Measurements from ENCODE around the gene PLD3. TPM values are rescaled to one million over a fixed set of nuclear protein-coding genes. Genes with fewer than 3 reads are reported as not detected.

The PLD3 gene, protein sequence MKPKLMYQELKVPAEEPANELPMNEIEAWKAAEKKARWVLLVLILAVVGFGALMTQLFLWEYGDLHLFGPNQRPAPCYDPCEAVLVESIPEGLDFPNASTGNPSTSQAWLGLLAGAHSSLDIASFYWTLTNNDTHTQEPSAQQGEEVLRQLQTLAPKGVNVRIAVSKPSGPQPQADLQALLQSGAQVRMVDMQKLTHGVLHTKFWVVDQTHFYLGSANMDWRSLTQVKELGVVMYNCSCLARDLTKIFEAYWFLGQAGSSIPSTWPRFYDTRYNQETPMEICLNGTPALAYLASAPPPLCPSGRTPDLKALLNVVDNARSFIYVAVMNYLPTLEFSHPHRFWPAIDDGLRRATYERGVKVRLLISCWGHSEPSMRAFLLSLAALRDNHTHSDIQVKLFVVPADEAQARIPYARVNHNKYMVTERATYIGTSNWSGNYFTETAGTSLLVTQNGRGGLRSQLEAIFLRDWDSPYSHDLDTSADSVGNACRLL
- total RNA-seq (100 to 1,000 TPM; 197 to 235 (median 223) TPM), polyA plus RNA-seq (180 TPM)
- long read RNA-seq, donor 1, transcript PLD3-205 (12 exons, 1,966 nt) = minor isoform, 11 of 355 reads
- long read RNA-seq, donor 1, transcript PLD3-213 (3 exons, 750 nt) = minor isoform, 8 of 355 reads
- long read RNA-seq, donor 1, transcript PLD3-207 (13 exons, 2,140 nt) = major isoform, 45 of 355 reads
- long read RNA-seq, donor 1, partial matches to known transcripts = 100 of 355 reads
- long read RNA-seq, donor 1, other reads (novel, unspliced or antisense) = 188 of 355 reads
- long read RNA-seq, donor 2, transcript PLD3-213 (3 exons, 750 nt) = minor isoform, 5 of 183 reads
- long read RNA-seq, donor 2, transcript PLD3-207 (13 exons, 2,140 nt) = major isoform, 16 of 183 reads
- long read RNA-seq, donor 2, partial matches to known transcripts = 68 of 183 reads
- long read RNA-seq, donor 2, other reads (novel, unspliced or antisense) = 89 of 183 reads
- long read RNA-seq, donor 3, transcript PLD3-213 (3 exons, 750 nt) = minor isoform, 9 of 504 reads
- long read RNA-seq, donor 3, transcript PLD3-207 (13 exons, 2,140 nt) = major isoform, 56 of 504 reads
- long read RNA-seq, donor 3, partial matches to known transcripts = 137 of 504 reads
- long read RNA-seq, donor 3, other reads (novel, unspliced or antisense) = 294 of 504 reads
- long read RNA-seq, donor 4, transcript PLD3-207 (13 exons, 2,140 nt) = major isoform, 28 of 260 reads
- long read RNA-seq, donor 4, partial matches to known transcripts = 101 of 260 reads
- long read RNA-seq, donor 4, other reads (novel, unspliced or antisense) = 124 of 260 reads

DNA sequence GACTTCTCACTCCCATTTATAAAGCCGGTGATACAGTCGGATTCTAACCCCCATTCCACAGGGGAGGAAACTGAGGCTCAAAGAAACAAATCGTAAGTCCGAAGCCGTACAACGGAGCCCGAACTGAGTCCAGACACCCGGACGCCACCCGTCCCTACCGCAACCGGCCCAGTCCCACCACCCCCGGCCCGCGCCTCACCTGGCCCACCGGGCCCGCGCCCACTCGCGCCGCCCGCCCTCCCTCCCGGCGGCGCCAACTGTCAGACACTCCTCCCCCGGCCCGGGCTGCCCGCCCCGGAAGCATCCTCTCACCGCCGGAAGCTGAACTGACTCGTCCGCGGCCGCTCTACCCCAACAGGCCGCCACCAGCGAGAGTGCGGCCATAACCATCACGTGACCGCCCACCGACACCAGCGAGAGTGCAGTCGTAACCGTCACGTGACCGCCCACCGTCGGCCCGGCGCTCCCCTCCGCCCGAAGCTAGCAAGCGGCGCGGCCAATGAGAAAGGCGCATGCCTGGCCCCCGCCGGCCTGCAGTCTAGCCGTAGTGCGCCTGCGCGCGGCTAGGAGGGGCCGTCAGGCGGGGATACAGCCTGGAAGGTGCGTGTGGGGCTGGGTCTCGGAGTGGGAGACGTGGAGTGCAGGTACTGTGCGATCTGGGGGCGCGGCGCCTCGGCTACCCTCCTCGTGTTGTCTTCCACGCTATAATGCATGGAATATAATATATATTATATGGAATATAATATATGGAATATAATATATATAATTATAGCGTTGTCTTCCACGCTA is at the start of gene PLD3, which contains the start of gene C19orf47:
Gene PLD3 (plus strand): TSS at position 571 of the 789 bp plus-strand sequence. CDS start 17,789 bp downstream, outside the sequence.
Gene C19orf47 (minus strand): TSS at position 273 of the 789 bp plus-strand sequence. CDS start 6,540 bp downstream, outside the sequence.
- peak within 1 kb of the TSS; percentile 69 for H3K27ac ChIP-seq (ENCODE audit: low read length)
- DNase-seq (peak; percentile 99 to 100 (median 100)), ATAC-seq (peak; percentile 98 to 99)
- no peaks in the 10 kb centered on the region for H3K27me3 ChIP-seq (ENCODE audit: control insufficient read depth, insufficient read depth)
- under 1% methylated on average over 77 of the region's 77 CpGs for whole genome bisulfite sequencing
- H3K4me3 ChIP-seq (ENCODE audit: low read length) = peak within 1 kb of the TSS; percentile 84
- no peaks in the 10 kb centered on the region for H3K9me3 ChIP-seq (ENCODE audit: control insufficient read depth, low read length)
- intact Hi-C loops (cut with DNase I) = loop anchor here in 1 of 4 donors (10.0 kb wide), 1 partner anchor 96 kb away; the partner anchor contains the start of gene SERTAD3
- peaks cover 3% of the 10 kb centered on the region for H3K4me1 ChIP-seq (ENCODE audit: control insufficient read depth, insufficient read depth, low read length)

DNA sequence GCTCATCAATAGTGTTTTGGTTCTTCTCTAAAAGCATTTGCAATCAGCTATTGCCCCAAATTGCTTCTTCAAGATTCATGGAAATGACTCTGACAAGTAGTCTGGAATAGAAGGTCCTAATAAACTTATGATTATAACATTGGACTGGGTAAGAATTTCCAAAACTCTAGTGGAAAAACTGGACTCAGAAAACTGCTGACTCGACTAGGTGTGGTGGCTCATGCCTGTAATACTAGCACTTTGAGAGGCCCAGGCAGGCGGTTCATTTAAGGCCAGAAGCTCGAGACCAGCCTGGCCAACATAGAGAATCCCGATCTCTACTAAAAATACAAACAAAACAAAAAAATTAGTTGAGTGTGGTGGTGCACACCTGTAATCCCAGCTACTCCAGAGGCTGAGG is 47.8 kb upstream of the PLD3 start:
- no peaks in the 10 kb centered on the region for H3K9me3 ChIP-seq (ENCODE audit: control insufficient read depth, low read length)
- intact Hi-C loops (cut with DNase I) = loop anchor here in 3 of 4 donors (10.0 kb wide), 4 partner anchors 156 to 334 kb away; no protein-coding TSS in a partner anchor

DNA sequence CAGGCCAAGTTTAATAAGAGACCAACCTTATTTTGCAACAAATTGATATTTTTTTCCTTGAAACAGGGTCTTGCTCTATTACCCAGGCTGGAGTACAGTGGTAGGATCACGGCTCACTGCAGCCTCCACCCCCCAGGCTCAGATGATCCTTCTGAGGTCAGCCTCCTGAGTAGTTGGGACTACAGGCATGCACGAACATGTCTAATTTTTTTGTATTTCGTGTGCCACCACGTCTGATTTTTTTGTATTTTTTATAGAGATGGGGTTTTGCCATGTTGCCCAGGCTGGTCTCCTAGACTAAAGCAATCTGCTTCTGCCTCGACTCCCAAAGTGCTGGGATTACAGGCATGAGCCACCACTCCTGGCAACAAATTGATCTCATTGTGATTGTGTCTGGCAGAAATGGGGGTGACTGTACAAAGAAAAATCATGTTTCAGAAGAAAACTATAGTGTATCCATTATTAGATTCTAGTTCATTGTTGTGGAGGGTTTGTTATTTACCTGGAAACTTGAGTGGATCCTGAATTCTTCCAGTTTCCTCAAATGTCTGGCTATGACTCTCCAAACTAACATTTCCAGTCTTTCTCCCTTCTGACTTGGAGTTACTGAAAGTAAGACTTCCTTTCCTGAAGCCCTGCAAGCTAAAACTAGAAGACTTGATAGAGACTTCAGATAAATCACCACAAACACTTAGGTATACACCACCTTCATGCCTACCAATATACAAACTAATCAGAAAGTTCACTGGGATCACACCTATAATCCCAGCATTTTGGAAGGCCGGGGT is 46.1 kb upstream of the PLD3 start:
- Histone ChIP-seq H3K4me3 (ENCODE audit: low read length) (no peak overlapping the region), H3K4me1 (ENCODE audit: control insufficient read depth, insufficient read depth, low read length) (no peaks in the 10 kb centered on the region), H3K27me3 (ENCODE audit: control insufficient read depth, insufficient read depth) (no peaks in the 10 kb centered on the region), H3K27ac (ENCODE audit: low read length) (no peak overlapping the region), H3K9me3 (ENCODE audit: control insufficient read depth, low read length) (no peaks in the 10 kb centered on the region)
- intact Hi-C loops (cut with DNase I) = loop anchor here in 3 of 4 donors (10.0 kb wide), 4 partner anchors 158 to 332 kb away; no protein-coding TSS in a partner anchor
- DNase-seq = no peak
- 89% methylated on average over 6 of the region's 6 CpGs for WGBS
- no peak for ATAC-seq

More for the DNA sequence above, 47.8 kb upstream of the PLD3 start:
- Histone ChIP-seq H3K4me1 (ENCODE audit: control insufficient read depth, insufficient read depth, low read length) (no peaks in the 10 kb centered on the region), H3K27me3 (ENCODE audit: control insufficient read depth, insufficient read depth) (no peaks in the 10 kb centered on the region), H3K27ac (ENCODE audit: low read length) (no peak overlapping the region), H3K4me3 (ENCODE audit: low read length) (no peak overlapping the region)
- ATAC-seq (no peak), DNase-seq (no peak)
- WGBS = 93% methylated on average over 4 of the region's 4 CpGs

DNA sequence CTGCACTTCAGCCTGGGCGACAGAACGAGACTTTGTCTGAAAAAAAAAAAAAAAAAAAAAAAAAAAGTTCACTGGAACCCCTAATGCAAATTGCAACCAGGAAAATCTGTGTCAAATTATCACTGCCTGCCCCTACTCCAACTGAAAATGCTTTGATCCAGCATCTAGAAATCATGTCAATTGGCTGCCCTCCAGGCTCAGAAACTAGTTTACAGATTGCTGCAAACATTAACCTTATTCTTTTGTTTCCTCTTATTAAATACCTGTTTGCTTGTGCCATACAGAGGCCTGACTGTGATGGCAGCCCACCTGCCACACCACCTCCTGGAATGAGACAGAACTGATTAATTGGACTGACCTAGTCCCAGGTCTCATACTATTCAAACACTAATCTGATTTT is 44.7 kb upstream of the PLD3 start:
- no peaks in the 10 kb centered on the region for H3K9me3 ChIP-seq (ENCODE audit: control insufficient read depth, low read length)
- no peaks in the 10 kb centered on the region for H3K4me1 ChIP-seq (ENCODE audit: control insufficient read depth, insufficient read depth, low read length)
- WGBS = 84% methylated on average over 2 of the region's 2 CpGs
- no peak overlapping the region for H3K4me3 ChIP-seq (ENCODE audit: low read length)
- H3K27me3 ChIP-seq (ENCODE audit: control insufficient read depth, insufficient read depth) = no peaks in the 10 kb centered on the region
- intact Hi-C loops (cut with DNase I) = loop anchor here in 3 of 4 donors (2.0 to 10.0 kb wide), 5 partner anchors 159 to 331 kb away; no protein-coding TSS in a partner anchor
- no peak for ATAC-seq
- no peak overlapping the region for H3K27ac ChIP-seq (ENCODE audit: low read length)
- no peak for DNase-seq

DNA sequence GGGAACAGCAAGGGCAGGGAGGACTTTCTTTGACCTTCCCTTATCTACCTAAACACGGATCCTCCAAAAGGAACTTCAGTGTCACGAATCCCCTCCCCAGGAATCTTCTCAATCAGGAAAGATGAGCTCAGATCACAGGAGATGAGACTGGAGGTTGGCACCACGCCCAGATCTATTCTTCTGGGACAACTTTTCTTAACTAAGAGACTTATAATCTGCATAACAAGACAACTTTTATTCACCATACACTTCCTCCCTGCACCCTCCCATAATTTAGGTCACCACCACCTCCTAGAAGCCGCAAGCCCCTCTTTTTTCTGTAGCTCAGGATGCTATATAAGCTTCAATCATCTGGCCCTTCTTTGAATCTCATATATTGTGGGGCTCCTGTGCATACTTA is 44.2 kb upstream of the PLD3 start:
- DNase-seq (no peak), ATAC-seq (no peak)
- Histone ChIP-seq H3K4me3 (ENCODE audit: low read length) (no peak overlapping the region), H3K27ac (ENCODE audit: low read length) (no peak overlapping the region), H3K9me3 (ENCODE audit: control insufficient read depth, low read length) (no peaks in the 10 kb centered on the region), H3K27me3 (ENCODE audit: control insufficient read depth, insufficient read depth) (no peaks in the 10 kb centered on the region), H3K4me1 (ENCODE audit: control insufficient read depth, insufficient read depth, low read length) (no peaks in the 10 kb centered on the region)
- WGBS = 49% methylated on average over 4 of the region's 4 CpGs
- intact Hi-C loops (cut with DNase I) = loop anchor here in 3 of 4 donors (2.0 to 10.0 kb wide), 5 partner anchors 160 to 330 kb away; no protein-coding TSS in a partner anchor

DNA sequence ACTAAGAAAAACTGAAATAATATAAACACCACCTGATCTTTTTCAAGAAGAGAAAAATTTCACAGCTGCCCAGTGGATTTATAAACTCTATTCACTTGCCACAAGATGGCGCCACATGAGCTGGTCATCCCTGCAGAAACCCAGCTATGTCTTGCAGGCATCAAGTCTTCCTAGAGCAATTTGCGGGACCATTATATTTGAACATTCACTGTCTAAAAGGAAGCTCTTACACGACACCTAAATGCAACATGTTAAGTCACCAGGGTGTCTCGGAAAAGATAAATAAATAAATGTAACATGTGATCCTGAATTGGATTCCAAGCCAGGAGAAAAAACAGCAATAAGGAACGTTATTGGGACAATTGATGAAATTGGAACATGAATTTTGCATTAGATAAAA is 43.1 kb upstream of the PLD3 start:
- ATAC-seq (peak; percentile 68 to 77), DNase-seq (peak; percentile 77 to 85 (median 81))
- intact Hi-C loops (cut with DNase I) = loop anchor here in 3 of 4 donors (2.0 to 10.0 kb wide), 6 partner anchors 161 to 329 kb away; no protein-coding TSS in a partner anchor
- no peak overlapping the region for H3K4me3 ChIP-seq (ENCODE audit: low read length)
- no peaks in the 10 kb centered on the region for H3K4me1 ChIP-seq (ENCODE audit: control insufficient read depth, insufficient read depth, low read length)
- 8% methylated on average over 5 of the region's 5 CpGs for WGBS
- no peak overlapping the region for H3K27ac ChIP-seq (ENCODE audit: low read length)
- H3K9me3 ChIP-seq (ENCODE audit: control insufficient read depth, low read length) = no peaks in the 10 kb centered on the region
- no peaks in the 10 kb centered on the region for H3K27me3 ChIP-seq (ENCODE audit: control insufficient read depth, insufficient read depth)

DNA sequence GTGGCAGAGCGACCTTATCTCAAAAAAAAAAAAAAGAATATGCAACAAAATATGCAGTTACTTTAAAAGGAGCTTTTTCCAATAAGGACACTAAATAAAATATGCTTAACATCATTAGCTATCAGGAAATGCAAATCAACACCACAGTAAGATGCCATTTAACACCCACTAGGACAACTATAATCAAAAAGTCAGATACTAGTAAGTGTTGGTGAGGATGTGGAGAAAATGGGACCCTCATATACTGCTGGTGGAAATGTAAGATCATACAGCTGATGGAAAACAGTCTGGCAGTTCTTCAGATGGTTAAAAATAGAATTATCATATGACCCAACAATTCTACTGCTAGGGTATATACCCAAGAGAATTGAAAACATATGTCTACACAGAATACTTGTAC is 38.8 kb upstream of the PLD3 start:
- ATAC-seq (no peak), DNase-seq (no peak)
- H3K4me3 ChIP-seq (ENCODE audit: low read length) = no peak overlapping the region
- H3K27me3 ChIP-seq (ENCODE audit: control insufficient read depth, insufficient read depth) = no peaks in the 10 kb centered on the region
- no peak overlapping the region for H3K27ac ChIP-seq (ENCODE audit: low read length)
- WGBS = 93% methylated on average over 1 of the region's 1 CpG
- intact Hi-C loops (cut with DNase I) = loop anchor here in 3 of 4 donors (5.0 to 10.0 kb wide), 5 partner anchors 165 to 325 kb away; no protein-coding TSS in a partner anchor
- H3K4me1 ChIP-seq (ENCODE audit: control insufficient read depth, insufficient read depth, low read length) = no peaks in the 10 kb centered on the region
- H3K9me3 ChIP-seq (ENCODE audit: control insufficient read depth, low read length) = no peaks in the 10 kb centered on the region

DNA sequence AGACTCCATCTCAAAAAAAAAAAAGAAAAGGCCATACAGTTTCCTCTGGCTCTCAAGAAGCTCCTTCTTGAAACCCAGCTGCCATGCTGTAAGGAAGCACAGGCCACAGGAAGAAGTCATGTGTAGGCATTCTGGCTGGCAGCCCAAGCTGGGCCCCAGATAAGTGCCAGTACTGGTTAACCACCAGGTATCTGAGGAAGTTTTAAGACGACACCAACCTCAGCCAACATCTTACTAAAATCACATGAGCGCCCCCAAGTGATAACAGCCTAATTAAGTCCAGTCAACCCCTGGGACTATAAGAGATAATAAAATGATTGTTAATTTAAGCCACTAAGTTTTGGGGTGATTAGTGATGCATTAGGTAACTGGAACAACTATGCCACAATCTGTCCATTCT is 36.0 kb upstream of the PLD3 start:
- H3K4me3 ChIP-seq (ENCODE audit: low read length) = no peak overlapping the region
- H3K9me3 ChIP-seq (ENCODE audit: control insufficient read depth, low read length) = no peaks in the 10 kb centered on the region
- no peak for ATAC-seq
- no peaks in the 10 kb centered on the region for H3K27me3 ChIP-seq (ENCODE audit: control insufficient read depth, insufficient read depth)
- no peaks in the 10 kb centered on the region for H3K4me1 ChIP-seq (ENCODE audit: control insufficient read depth, insufficient read depth, low read length)
- intact Hi-C loops (cut with DNase I) = no loop called here
- H3K27ac ChIP-seq (ENCODE audit: low read length) = no peak overlapping the region
- DNase-seq = no peak
- 53% methylated on average over 2 of the region's 2 CpGs for WGBS
